ENCODE measurements around the gene SMIM10. TPM values are rescaled to one million over a fixed set of nuclear protein-coding genes. Genes with fewer than 3 reads are reported as not detected.
"Not testable (repeated sequence)": the region's sequence is repeated elsewhere in the genome, so short reads cannot be mapped to it uniquely, and the experiment has no call there.

Gene SMIM10
- 5.3 TPM for total RNA-seq
- long read RNA-seq, transcript SMIM10-201 (1 exons, 1,536 nt): major isoform, 5 of 5 reads
- long read RNA-seq, partial matches to known transcripts: 0 of 5 reads
- long read RNA-seq, other reads (novel, unspliced or antisense): 0 of 5 reads

- intact Hi-C loops (cut with micrococcal nuclease): no loop called here
- DNase-seq: peak; percentile 89
- ATAC-seq: peak; percentile 100
These were observed at the start of gene SMIM10 for GRCh38 chrX:134990801-134991481. Gene SMIM10 (plus strand): TSS chrX:134990991. CDS start chrX:134991096, 105 bp downstream.

GRCh38 chrX:134946364-134946763 is 44.4 kb upstream of the SMIM10 start:
- intact Hi-C loops (cut with micrococcal nuclease); ATAC-seq; DNase-seq: not testable (repeated sequence)

GRCh38 chrX:134948333-134949241 is 42.2 kb upstream of the SMIM10 start:
- intact Hi-C loops (cut with micrococcal nuclease): no loop called here
- DNase-seq (no peak), ATAC-seq (peak; percentile 34)

GRCh38 chrX:134949271-134949670 is 41.5 kb upstream of the SMIM10 start:
- no peak for DNase-seq
- no peak for ATAC-seq
- intact Hi-C loops (cut with micrococcal nuclease): no loop called here

DNA sequence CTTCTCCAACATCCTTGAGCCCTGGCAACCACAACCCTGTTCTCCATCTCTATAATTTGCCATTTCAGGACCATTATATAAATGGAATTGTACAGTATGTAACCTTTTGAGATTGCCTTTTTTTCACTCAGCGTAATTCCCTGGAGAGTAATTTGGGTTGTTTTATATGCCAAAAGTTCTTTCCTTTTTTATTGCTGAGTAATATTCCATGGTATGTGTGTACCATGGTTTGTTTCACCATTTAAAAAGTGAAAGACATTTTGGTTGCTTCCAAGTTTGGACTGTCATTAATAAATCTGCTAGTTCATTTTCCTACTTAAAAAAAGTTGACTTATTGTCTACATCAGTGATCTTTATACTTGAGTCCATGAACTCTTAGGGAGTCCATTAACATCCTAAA is 33.0 kb upstream of the SMIM10 start:
- intact Hi-C loops (cut with micrococcal nuclease): no loop called here
- ATAC-seq (no peak), DNase-seq (no peak)

- ATAC-seq; intact Hi-C loops (cut with micrococcal nuclease); DNase-seq: not testable (repeated sequence)
These were observed 30.4 kb upstream of the SMIM10 start for GRCh38 chrX:134960366-134960765.

DNA sequence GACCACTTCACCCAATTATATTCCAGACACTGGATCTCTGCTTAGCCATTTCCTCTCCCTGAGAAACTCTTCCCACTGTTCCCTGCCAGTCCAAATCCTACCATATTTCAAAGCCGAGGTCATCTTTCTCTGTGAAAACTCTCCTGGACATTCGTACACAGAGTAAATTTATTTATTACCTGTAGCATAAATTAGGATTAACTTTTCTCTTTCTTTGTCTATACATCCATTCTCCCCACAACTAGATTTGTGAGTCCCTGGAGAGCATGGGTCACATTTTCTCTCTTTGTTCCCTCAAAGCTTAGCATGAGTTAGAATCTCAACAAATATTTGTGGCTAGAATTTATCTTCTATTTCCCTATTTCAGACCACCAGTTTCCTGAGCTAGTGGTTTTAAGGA is 27.8 kb upstream of the SMIM10 start:
- ATAC-seq (no peak), DNase-seq (no peak)
- intact Hi-C loops (cut with micrococcal nuclease): no loop called here

DNA sequence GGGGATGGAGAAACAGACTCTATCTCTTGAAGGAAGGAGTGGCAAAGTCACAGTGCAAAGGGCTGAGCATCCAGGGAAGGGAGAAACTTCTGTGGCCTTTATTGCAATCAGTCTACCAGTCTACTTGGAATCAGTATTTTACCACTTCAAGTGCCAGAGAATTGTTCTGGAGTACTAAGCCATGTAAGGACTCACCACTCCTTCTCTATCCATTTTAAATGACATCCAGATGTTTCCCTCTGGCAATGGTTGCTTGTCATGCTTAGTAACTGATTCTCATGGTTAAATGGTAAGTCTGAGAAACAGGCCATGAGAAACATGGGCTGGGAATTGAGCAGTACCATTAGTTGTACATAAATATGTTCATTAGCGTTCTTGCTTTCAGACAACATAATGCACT is 21.1 kb upstream of the SMIM10 start:
- no peak for DNase-seq
- intact Hi-C loops (cut with micrococcal nuclease): no loop called here
- ATAC-seq: peak; percentile 38

- DNase-seq (no peak), ATAC-seq (no peak)
- intact Hi-C loops (cut with micrococcal nuclease): no loop called here
These were observed 18.9 kb upstream of the SMIM10 start for GRCh38 chrX:134971926-134972325.

- no peak for ATAC-seq
- intact Hi-C loops (cut with micrococcal nuclease): no loop called here
- no peak for DNase-seq
These were observed 15.3 kb upstream of the SMIM10 start for GRCh38 chrX:134975516-134975915.

- intact Hi-C loops (cut with micrococcal nuclease): no loop called here
- DNase-seq: no peak
- no peak for ATAC-seq
These were observed 8.9 kb upstream of the SMIM10 start for GRCh38 chrX:134981910-134982309.

DNA sequence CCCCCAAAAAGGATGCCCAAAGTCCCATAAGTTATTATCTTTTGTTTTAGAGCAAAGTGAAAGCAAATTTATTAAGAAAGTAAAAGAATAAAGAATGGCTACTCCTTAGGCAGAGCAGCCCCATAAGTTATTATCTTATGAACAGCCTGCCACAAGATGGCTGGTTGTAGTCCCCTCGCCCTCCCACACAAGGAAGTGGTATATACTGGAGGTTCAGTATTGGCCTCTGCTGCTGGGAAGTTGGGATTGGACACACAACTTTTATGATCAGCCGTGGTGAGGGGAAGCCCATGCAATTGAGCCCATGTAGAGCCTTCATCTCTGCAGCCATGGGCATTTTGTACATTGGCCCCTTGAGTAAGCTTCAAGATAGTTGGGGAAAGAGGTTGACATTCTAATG is 8.0 kb upstream of the SMIM10 start:
- no peak for DNase-seq
- intact Hi-C loops (cut with micrococcal nuclease): no loop called here
- no peak for ATAC-seq

- intact Hi-C loops (cut with micrococcal nuclease): no loop called here
- DNase-seq: no peak
- no peak for ATAC-seq
These were observed 5.3 kb upstream of the SMIM10 start for GRCh38 chrX:134985479-134985878.

DNA sequence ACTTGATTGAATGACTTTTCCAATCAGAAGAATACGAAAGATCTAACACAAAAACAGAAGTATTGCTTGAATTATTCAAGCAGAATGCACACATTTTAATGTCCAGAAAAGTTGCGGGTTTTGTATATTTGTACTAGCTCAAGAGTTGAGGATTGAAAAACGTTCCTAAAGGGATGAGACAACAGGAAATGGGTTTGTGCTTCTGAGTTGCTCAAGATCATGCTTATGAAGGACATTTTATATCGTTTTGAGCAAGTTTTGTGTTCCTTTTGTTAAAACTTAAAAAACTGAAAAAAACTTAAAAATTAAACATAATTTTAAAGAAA is 353 bp upstream of the SMIM10 start:
- ATAC-seq (peak; percentile 32), DNase-seq (no peak)
- intact Hi-C loops (cut with micrococcal nuclease): no loop called here

DNA sequence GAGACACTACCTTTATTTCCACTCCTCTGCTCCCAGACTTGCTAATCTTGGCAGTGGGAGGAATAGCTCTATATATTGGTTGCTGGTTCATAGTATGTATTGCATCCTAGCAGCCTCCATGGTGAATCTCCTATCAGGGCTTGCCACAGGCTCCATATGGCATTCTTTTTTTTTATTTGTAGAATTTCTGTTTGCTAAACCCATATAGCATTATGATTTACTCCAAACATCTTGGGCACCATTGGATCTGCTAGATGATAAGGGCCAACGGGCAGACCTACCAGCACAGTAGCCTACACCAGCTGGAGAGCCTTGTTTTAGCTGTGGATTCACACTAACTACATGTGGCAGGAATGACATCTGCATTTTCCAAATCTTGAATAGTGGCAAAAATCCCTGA is 6.9 kb downstream of the SMIM10 start:
- intact Hi-C loops (cut with micrococcal nuclease): no loop called here
- no peak for ATAC-seq
- DNase-seq: no peak

GRCh38 chrX:134998246-134998645 is 7.5 kb downstream of the SMIM10 start:
- no peak for DNase-seq
- intact Hi-C loops (cut with micrococcal nuclease): no loop called here
- ATAC-seq: no peak

- ATAC-seq (peak; percentile 48), DNase-seq (no peak)
- intact Hi-C loops (cut with micrococcal nuclease): no loop called here
These were observed 8.7 kb downstream of the SMIM10 start for GRCh38 chrX:134999469-134999868.

DNA sequence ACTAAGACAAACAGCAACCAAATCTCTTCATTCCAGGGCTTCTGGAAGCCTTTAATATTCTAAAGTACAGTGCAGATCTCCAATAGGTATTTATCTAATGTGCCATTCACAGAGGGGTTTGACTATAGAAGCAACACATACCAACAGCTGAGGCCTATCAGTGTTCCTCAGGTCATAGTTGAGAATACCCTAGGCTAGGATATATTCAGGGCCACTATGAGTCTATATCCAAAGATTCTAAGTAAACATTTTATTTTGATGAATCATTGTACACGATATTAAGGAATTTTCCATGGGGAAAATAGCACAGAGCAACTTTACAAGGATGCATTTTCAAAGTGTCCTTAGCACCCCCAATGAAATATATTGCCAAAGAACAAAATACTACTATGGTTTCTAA is 9.7 kb downstream of the SMIM10 start:
- DNase-seq (no peak), ATAC-seq (no peak)
- intact Hi-C loops (cut with micrococcal nuclease): no loop called here

DNA sequence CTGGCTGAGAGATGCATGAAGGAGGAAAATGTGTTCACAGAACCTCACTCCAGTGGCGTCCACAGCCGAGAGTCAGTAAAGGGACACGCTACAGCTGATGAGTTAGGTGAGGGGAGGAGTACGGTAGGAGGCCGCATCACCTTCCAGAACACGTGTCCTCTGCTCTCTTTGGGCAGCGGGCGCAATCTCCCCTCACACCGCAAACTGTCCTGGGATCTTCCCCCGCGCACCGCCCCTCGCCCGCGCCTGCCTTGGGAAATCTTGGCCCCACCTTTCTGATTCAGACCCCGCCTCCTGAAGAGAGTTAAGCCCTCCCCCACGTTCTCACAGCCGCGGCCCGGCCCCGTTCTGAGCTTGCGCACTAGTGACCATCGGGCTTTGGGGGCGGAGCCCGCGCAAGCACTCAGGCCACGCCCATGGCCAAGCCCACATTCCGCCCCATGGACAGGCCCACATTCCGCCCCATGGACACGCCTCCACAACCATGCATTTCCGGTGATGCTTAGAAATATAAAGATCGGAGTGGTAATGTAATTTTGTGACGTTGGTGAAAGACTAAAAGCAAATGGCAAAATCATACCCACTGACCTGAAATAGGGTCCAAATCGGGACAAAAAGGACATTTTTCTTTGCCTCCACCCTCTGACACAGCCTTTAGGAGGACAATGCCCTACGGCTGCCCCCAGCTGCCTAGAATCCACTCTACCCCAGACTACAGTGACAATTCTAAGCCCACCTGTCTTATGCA is 13.3 kb downstream of the SMIM10 start:
- intact Hi-C loops (cut with micrococcal nuclease): no loop called here
- peak; percentile 99 for ATAC-seq
- DNase-seq: peak; percentile 94

DNA sequence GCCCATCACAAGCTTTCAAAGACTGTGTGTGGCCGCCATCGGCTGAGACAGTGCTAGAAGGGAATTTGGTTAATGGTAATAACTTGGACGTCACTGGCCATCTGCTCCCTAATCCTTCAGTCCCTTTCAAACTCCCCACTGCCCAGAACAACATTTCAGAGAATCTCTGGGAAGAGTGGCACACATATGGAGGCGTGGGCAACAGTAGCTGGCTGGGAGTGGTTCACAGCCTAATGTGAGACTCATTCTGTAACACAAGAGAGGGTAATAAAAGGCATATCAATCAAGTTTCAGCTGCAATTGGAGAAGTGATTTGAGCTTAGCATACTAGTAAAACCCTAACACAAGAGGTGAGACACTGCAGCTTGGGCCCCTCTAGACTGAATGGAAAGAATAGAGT is 15.4 kb downstream of the SMIM10 start:
- intact Hi-C loops (cut with micrococcal nuclease): no loop called here
- ATAC-seq (no peak), DNase-seq (no peak)
